CD4-positive, CD25-positive, alpha-beta regulatory T cell (primary cell): Measurements from ENCODE around the gene ADRA1B. TPM values are rescaled to one million over a fixed set of nuclear protein-coding genes. Genes with fewer than 3 reads are reported as not detected.

Experiments
- ATAC-seq, 2 donors: fragments of 150-1000 bp; cut with Tn5 transposase; one replicate each; pipeline ENCODE4 v1.10.0; 2021; ENCODE audit warnings: low read depth in 2 of 2, moderate number of reproducible peaks in 2 of 2, moderate library complexity in 1 of 2
- DNase-seq, 3 donors: peaks; one replicate each; pipeline versions ENCODE4 v3.0.0 to v3.0.0-alpha.2; 2012 to 2022; ENCODE audit warnings: mixed read lengths in 1 of 3
- H3K27ac ChIP-seq: one replicate; pipeline ENCODE4 v1.7.0; 2013; ENCODE audit warnings: mild to moderate bottlenecking, low read length; ENCODE audit not compliant: insufficient read depth, poor library complexity, severe bottlenecking
- H3K27me3 ChIP-seq: one replicate; pipeline ENCODE4 v1.7.0; 2013; ENCODE audit warnings: low read length; ENCODE audit not compliant: control insufficient read depth, insufficient read depth
- H3K36me3 ChIP-seq: one replicate; pipeline ENCODE4 v1.7.0; 2013; ENCODE audit warnings: mild to moderate bottlenecking, low read length, moderate library complexity; ENCODE audit not compliant: control insufficient read depth, insufficient read depth
- H3K4me1 ChIP-seq: 2 replicates; pipeline ENCODE4 v1.7.0; 2013; ENCODE audit warnings: mild to moderate bottlenecking, low read length; ENCODE audit not compliant: insufficient read depth, control insufficient read depth, poor library complexity, severe bottlenecking
- H3K4me3 ChIP-seq: one replicate; pipeline ENCODE4 v1.7.0; 2013; ENCODE audit warnings: low read depth, mild to moderate bottlenecking, low read length, moderate library complexity
- H3K9me3 ChIP-seq, 2 experiments: 1 replicate in 1 of 2; 2 replicates in 1 of 2; pipeline ENCODE4 v1.7.0; 2013; ENCODE audit warnings: low read length in 2 of 2, mild to moderate bottlenecking in 1 of 2, moderate library complexity in 1 of 2; ENCODE audit not compliant: control insufficient read depth in 2 of 2
- H3K27ac Mint-ChIP-seq, 3 donors: one replicate each; pipeline ENCODE4 v1.8.0; 2020 to 2022; ENCODE audit warnings: mild to moderate bottlenecking in 3 of 3, mixed read lengths in 3 of 3, moderate library complexity in 2 of 3
- H3K27me3 Mint-ChIP-seq: one replicate; pipeline ENCODE4 v1.8.0; 2022; ENCODE audit warnings: mild to moderate bottlenecking, mixed read lengths
- H3K36me3 Mint-ChIP-seq: one replicate; pipeline ENCODE4 v1.8.0; 2020; ENCODE audit warnings: mixed read lengths
- H3K4me1 Mint-ChIP-seq, 4 donors: one replicate each; pipeline ENCODE4 v1.8.0; 2020 to 2022; ENCODE audit warnings: mixed read lengths in 4 of 4, mild to moderate bottlenecking in 1 of 4
- H3K4me3 Mint-ChIP-seq, 4 donors: one replicate each; pipeline ENCODE4 v1.8.0; 2020 to 2022; ENCODE audit warnings: mild to moderate bottlenecking in 4 of 4, mixed read lengths in 4 of 4, moderate library complexity in 3 of 4
- H3K9me3 Mint-ChIP-seq, 7 donors: one replicate each; pipeline ENCODE4 v1.8.0; 2020 to 2022; ENCODE audit warnings: mixed read lengths in 7 of 7, mild to moderate bottlenecking in 3 of 7, moderate library complexity in 2 of 7
- polyA plus RNA-seq, 4 donors: library from polyadenylated mRNA; unstranded; fragments of 300-500 nt; fragmentation: Illumina TruSeq; gene quantifications; one replicate each; pipeline ENCODE4 v1.2.3, GENCODE V29; 2021
- total RNA-seq: library from RNA; stranded (reverse); gene quantifications from one replicate; pipeline ENCODE4 v1.2.3, GENCODE V29; 2022

ADRA1B gene
- total and polyA plus RNA-seq, 5 donors from 2014 or later, result not detected

DNA sequence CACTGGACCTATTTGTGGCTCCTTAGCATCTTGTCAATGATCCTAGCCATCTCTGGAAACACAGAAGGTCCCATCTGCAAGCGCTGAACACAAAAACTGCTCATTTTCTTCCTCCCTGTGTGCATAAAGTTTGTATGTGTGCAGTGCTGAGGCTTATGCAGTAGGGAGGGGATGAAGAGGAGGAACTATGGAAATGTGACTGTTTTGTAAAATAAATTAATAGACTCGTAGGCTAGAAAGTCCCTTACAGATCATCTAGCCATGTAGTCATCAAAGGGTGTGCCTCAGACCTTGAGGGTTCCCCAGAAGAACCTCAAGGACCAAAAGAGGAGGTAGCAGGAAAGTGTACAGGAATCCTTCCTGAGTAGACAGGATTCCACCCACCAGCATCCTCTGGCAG is 34.3 kb upstream of the ADRA1B start:
- no peaks in the 10 kb centered on the region for H3K36me3 ChIP-seq
- no peaks in the 10 kb centered on the region for H3K27me3 ChIP-seq
- no peak overlapping the region for H3K27ac Mint-ChIP-seq
- no peaks in the 10 kb centered on the region for H3K4me1 ChIP-seq
- no peak overlapping the region for H3K4me3 ChIP-seq
- no peak for DNase-seq
- no peaks in the 10 kb centered on the region for H3K9me3 ChIP-seq
- ATAC-seq, result no peak
- H3K9me3 Mint-ChIP-seq, result peaks cover 0 to 3% (median 0%) of the 10 kb centered on the region in 7 donors
- peaks cover 0 to 3% (median 0%) of the 10 kb centered on the region in 4 donors for H3K4me1 Mint-ChIP-seq
- H3K4me3 Mint-ChIP-seq, result no peak overlapping the region
- H3K27ac ChIP-seq, result no peak overlapping the region
- H3K27me3 Mint-ChIP-seq, result peaks cover 8% of the 10 kb centered on the region
- H3K36me3 Mint-ChIP-seq, result no peaks in the 10 kb centered on the region

GRCh38 chr5:159883522-159883950 is 32.7 kb upstream of the ADRA1B start:
- no peaks in the 10 kb centered on the region for H3K36me3 Mint-ChIP-seq
- DNase-seq, result no peak
- no peak overlapping the region for H3K4me3 ChIP-seq
- no peak overlapping the region for H3K4me3 Mint-ChIP-seq
- no peak overlapping the region for H3K27ac Mint-ChIP-seq
- H3K36me3 ChIP-seq, result no peaks in the 10 kb centered on the region
- peaks cover 8% of the 10 kb centered on the region for H3K27me3 Mint-ChIP-seq
- ATAC-seq, result no peak
- H3K4me1 Mint-ChIP-seq, result peaks cover 0 to 3% (median 0%) of the 10 kb centered on the region in 4 donors
- no peak overlapping the region for H3K27ac ChIP-seq
- H3K4me1 ChIP-seq, result no peaks in the 10 kb centered on the region
- peaks cover 0 to 3% (median 0%) of the 10 kb centered on the region in 7 donors for H3K9me3 Mint-ChIP-seq
- H3K27me3 ChIP-seq, result no peaks in the 10 kb centered on the region
- H3K9me3 ChIP-seq, result no peaks in the 10 kb centered on the region

DNA sequence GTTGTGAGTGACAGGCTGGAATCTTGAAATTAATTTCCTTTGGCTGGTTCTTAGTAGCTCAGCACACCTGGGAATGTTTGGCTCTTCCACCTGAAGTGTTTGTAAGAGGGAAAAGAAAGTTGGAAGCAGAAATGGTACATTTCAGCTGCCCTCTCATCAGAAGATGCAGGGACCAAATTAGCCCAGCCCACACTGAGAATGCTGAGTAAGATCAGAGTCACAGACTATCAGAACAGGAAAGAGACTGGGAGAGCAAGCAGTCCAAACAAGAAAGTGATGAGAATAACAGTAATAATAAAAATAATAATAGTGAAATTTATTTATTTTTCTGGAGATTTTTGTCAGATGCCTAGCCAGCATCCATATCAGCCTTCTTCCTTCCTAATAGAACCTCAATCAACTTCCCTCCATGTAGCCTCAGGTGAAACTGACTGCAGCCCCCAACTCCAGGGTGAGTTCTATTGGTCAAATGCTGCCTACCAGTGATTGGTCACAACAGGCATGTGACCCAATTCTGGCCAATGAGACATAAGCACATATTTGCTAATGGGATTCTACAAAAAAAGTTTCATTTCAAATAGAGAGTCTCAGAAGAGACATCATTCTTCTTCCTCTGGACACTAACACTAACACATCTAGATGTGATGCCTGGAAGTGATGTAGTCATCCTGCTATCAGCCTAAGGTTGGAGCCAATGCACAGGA is 31.2 kb upstream of the ADRA1B start:
- H3K4me3 Mint-ChIP-seq, result no peak overlapping the region
- H3K9me3 Mint-ChIP-seq, result peaks cover 0 to 3% (median 0%) of the 10 kb centered on the region in 7 donors
- peaks cover 4% of the 10 kb centered on the region for H3K27me3 Mint-ChIP-seq

DNA sequence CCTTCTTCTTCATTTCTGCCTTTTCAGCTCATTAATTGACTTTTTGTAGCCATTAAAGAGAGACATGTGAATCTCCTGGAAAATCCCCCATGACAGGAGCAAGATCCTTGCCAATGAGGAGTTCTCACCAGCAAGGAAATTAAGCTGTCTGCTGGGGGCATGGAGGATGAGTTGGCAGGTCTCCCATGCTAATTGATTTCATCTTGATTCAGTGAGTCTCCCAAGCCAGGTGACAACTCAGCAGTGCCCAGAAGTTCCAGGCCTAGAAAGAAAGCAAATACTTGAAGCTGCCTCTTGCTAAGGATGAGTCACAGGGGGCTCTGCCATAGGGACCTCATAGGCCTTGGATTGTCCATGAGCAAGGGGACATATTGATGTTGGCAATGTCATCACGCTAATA is 30.0 kb upstream of the ADRA1B start:
- Histone ChIP-seq H3K4me3 (no peak overlapping the region), H3K9me3 (no peaks in the 10 kb centered on the region), H3K36me3 (no peaks in the 10 kb centered on the region), H3K27me3 (no peaks in the 10 kb centered on the region), H3K27ac (no peak overlapping the region), H3K4me1 (no peaks in the 10 kb centered on the region)
- Mint-ChIP-seq H3K27ac (no peak overlapping the region), H3K9me3 (peaks cover 0 to 3% (median 0%) of the 10 kb centered on the region in 7 donors), H3K27me3 (no peaks in the 10 kb centered on the region), H3K4me1 (no peaks in the 10 kb centered on the region), H3K36me3 (no peaks in the 10 kb centered on the region), H3K4me3 (no peak overlapping the region)
- DNase-seq (no peak), ATAC-seq (no peak)

More for the DNA sequence above, 31.2 kb upstream of the ADRA1B start:
- no peak overlapping the region for H3K27ac ChIP-seq
- no peaks in the 10 kb centered on the region for H3K4me1 ChIP-seq
- Mint-ChIP-seq H3K27ac (no peak overlapping the region), H3K36me3 (no peaks in the 10 kb centered on the region), H3K4me1 (no peaks in the 10 kb centered on the region)
- no peak overlapping the region for H3K4me3 ChIP-seq
- no peak for DNase-seq
- no peak for ATAC-seq
- H3K27me3 ChIP-seq, result no peaks in the 10 kb centered on the region
- no peaks in the 10 kb centered on the region for H3K9me3 ChIP-seq
- no peaks in the 10 kb centered on the region for H3K36me3 ChIP-seq

GRCh38 chr5:159887050-159887449 is 29.2 kb upstream of the ADRA1B start:
- Mint-ChIP-seq H3K27me3 (no peaks in the 10 kb centered on the region), H3K9me3 (peaks cover 0 to 3% (median 0%) of the 10 kb centered on the region in 7 donors), H3K27ac (no peak overlapping the region), H3K36me3 (no peaks in the 10 kb centered on the region), H3K4me1 (no peaks in the 10 kb centered on the region), H3K4me3 (no peak overlapping the region)
- Histone ChIP-seq H3K4me3 (no peak overlapping the region), H3K27me3 (no peaks in the 10 kb centered on the region), H3K4me1 (no peaks in the 10 kb centered on the region), H3K9me3 (no peaks in the 10 kb centered on the region), H3K27ac (no peak overlapping the region), H3K36me3 (no peaks in the 10 kb centered on the region)
- ATAC-seq, result no peak
- DNase-seq, result no peak

DNA sequence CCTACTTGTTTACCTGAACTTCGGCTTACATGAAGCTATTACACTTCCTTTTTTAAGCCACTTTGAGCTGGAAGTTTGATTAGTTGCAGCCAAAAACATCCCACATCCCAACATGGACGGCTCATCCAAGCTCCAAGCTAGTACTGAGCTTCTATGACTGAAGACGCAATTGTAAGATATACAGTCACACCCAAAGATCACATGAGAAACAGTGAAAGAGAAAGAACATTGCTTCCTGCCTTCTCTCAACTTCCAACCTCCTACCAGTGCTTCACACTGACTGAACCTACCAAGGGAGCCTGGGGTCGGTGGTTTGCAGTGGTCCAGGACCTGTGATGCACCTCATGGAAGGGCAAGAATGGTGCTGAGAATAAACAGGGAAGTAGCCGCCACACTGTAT is 27.4 kb upstream of the ADRA1B start:
- no peak overlapping the region for H3K4me3 ChIP-seq
- no peaks in the 10 kb centered on the region for H3K36me3 ChIP-seq
- no peak overlapping the region for H3K27ac Mint-ChIP-seq
- no peaks in the 10 kb centered on the region for H3K27me3 Mint-ChIP-seq
- H3K27ac ChIP-seq, result no peak overlapping the region
- no peaks in the 10 kb centered on the region for H3K27me3 ChIP-seq
- H3K36me3 Mint-ChIP-seq, result no peaks in the 10 kb centered on the region
- H3K4me1 Mint-ChIP-seq, result no peaks in the 10 kb centered on the region
- peaks cover 0 to 3% (median 0%) of the 10 kb centered on the region in 7 donors for H3K9me3 Mint-ChIP-seq
- no peak for DNase-seq
- no peak overlapping the region for H3K4me3 Mint-ChIP-seq
- H3K9me3 ChIP-seq, result no peaks in the 10 kb centered on the region
- no peak for ATAC-seq
- H3K4me1 ChIP-seq, result no peaks in the 10 kb centered on the region

GRCh38 chr5:159890141-159890540 is 26.1 kb upstream of the ADRA1B start:
- ATAC-seq (no peak), DNase-seq (no peak)
- Histone ChIP-seq H3K36me3 (no peaks in the 10 kb centered on the region), H3K9me3 (no peaks in the 10 kb centered on the region), H3K27me3 (no peaks in the 10 kb centered on the region), H3K4me1 (no peaks in the 10 kb centered on the region), H3K4me3 (no peak overlapping the region), H3K27ac (no peak overlapping the region)
- Mint-ChIP-seq H3K27me3 (no peaks in the 10 kb centered on the region), H3K9me3 (peaks cover 0 to 3% (median 0%) of the 10 kb centered on the region in 7 donors), H3K4me1 (no peaks in the 10 kb centered on the region), H3K36me3 (no peaks in the 10 kb centered on the region), H3K4me3 (no peak overlapping the region), H3K27ac (no peak overlapping the region)

DNA sequence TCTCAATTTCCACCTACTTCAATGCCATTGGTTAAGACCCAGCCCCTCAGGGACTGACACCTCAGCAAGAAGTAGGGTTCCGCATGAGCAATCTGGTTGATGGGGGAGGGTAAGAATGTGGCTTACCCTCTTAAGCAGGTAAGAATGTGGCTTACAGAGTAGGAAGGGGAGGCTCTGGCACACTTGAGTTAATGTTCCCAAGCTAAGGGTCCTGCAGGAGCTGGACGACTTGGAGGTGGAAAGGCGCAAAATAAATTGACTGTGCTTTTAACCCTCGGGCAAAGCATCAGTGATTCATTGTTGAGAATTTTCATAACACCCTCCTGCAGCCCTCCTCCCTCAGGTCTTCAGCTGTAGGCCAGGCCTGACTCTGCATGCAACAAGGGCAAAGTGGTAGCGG is 24.9 kb upstream of the ADRA1B start:
- no peak overlapping the region for H3K4me3 ChIP-seq
- H3K9me3 ChIP-seq, result no peaks in the 10 kb centered on the region
- H3K4me1 ChIP-seq, result no peaks in the 10 kb centered on the region
- no peak for DNase-seq
- H3K4me3 Mint-ChIP-seq, result no peak overlapping the region
- no peak overlapping the region for H3K27ac ChIP-seq
- H3K27me3 Mint-ChIP-seq, result no peaks in the 10 kb centered on the region
- H3K36me3 Mint-ChIP-seq, result no peaks in the 10 kb centered on the region
- no peaks in the 10 kb centered on the region for H3K27me3 ChIP-seq
- ATAC-seq, result no peak
- H3K9me3 Mint-ChIP-seq, result peaks cover 0 to 3% (median 0%) of the 10 kb centered on the region in 7 donors
- no peaks in the 10 kb centered on the region for H3K4me1 Mint-ChIP-seq
- H3K27ac Mint-ChIP-seq, result no peak overlapping the region
- H3K36me3 ChIP-seq, result no peaks in the 10 kb centered on the region
